Fibroblast of mammary gland (primary cell): Measurements from ENCODE around the gene KRTAP10-3.

Experiments used
- DNase-seq: peaks from one replicate; pipeline ENCODE4 v3.0.0-alpha.2; 2010; ENCODE audit warnings: low read depth
- H3K4me3 ChIP-seq: 2 replicates; pipeline ENCODE4 v1.5.1; 2011; ENCODE audit warnings: low read depth, mild to moderate bottlenecking, low read length, moderate library complexity; ENCODE audit not compliant: control insufficient read depth
- TF ChIP-seq, protein P1 (sequence below): conservative IDR thresholded peaks from 2 replicates; pipeline ENCODE4 v1.5.1; 2011; ENCODE audit warnings: low read depth, low read length, inconsistent platforms; ENCODE audit not compliant: control insufficient read depth, insufficient read depth

Gene KRTAP10-3

GRCh38 chr21:44532712-44533111 lies 25.9 kb downstream of the KRTAP10-3 start:
- DNase-seq, result no peak
- H3K4me3 ChIP-seq, result no peak overlapping the region
- TF ChIP-seq, protein P1, sequence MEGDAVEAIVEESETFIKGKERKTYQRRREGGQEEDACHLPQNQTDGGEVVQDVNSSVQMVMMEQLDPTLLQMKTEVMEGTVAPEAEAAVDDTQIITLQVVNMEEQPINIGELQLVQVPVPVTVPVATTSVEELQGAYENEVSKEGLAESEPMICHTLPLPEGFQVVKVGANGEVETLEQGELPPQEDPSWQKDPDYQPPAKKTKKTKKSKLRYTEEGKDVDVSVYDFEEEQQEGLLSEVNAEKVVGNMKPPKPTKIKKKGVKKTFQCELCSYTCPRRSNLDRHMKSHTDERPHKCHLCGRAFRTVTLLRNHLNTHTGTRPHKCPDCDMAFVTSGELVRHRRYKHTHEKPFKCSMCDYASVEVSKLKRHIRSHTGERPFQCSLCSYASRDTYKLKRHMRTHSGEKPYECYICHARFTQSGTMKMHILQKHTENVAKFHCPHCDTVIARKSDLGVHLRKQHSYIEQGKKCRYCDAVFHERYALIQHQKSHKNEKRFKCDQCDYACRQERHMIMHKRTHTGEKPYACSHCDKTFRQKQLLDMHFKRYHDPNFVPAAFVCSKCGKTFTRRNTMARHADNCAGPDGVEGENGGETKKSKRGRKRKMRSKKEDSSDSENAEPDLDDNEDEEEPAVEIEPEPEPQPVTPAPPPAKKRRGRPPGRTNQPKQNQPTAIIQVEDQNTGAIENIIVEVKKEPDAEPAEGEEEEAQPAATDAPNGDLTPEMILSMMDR, result no peak

DNA sequence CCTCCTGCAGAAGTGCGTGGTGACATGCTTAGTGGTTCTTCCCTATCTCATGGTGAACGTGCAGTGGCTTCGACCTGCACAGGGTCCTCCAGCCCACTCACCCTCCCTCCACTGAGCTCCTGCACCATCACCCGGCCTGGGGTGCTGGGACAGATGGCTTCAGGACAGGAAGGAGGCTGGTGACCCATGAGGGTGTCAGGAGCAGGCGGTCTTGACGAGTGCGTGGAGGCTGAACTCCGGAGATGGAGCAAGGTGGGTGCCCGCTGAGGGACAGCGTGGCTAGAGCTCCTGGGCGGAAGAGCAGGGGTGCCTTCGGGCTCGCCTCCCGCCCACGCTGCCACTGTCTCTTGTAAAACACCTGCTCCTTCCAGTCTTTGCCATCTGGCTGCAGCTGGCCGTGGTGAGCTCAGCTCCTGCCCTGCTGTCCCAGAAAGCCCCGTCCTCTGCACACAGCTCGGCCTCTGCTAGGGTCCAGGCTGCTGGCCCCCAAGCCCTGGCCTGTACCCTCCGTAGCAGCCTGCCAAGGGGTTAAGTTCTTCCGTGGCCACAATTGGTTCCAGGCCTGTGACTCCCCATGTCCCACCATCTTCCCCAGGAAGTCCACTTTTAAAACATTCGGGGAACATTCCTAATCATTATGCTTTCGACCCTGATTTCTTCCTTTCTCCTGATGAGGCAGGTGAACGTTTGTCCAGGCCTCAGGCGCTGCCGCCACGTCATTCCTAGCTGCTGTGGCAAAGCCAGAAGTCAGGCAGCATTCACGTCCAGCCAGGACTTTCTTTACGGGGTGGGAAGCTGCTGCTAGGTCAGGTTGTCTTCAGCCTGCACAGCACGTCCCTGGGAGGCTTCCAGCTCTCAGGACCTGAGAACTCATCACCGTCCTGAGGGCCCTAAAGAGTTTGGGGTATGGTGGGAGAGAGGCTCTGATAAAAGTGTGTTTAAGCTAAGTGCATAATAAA lies 26.7 kb downstream of the KRTAP10-3 start:
- TF ChIP-seq, protein P1, result no peak
- no peak for DNase-seq
- no peak overlapping the region for H3K4me3 ChIP-seq

DNA sequence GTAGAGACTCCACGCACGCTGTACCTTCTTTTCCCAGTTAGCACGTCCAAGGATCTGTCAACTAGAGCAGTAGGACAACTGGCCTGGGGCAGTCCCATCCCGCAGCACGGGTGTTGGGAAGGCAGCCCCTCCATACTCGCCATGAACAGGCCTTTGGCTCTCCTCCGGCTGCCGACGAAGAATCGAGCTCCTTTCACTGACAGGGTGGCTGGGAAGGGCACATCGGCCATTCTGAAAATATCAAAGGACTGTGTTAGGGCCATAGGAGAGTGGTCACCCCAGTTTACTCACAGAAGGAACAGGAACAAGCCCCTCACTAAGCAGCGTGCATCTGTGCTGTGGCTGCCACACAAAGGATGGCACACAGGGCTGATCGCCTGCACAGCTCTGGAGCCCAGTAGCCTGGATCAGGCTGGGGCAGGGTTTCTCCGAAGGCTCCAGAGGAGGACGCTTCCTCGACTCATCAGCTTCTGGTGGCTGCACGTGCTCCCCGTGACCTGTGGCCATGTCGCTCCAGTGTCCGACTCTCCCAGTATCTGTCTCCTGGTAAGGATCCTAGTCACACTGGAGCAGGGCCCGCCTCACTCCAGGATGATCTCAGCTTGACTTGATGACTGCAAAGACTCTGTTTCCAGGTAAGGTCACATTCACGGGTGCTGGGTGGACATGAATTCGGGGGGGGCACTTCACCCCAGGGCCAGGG lies 27.5 kb downstream of the KRTAP10-3 start:
- H3K4me3 ChIP-seq, result no peak overlapping the region
- no peak for DNase-seq

DNA sequence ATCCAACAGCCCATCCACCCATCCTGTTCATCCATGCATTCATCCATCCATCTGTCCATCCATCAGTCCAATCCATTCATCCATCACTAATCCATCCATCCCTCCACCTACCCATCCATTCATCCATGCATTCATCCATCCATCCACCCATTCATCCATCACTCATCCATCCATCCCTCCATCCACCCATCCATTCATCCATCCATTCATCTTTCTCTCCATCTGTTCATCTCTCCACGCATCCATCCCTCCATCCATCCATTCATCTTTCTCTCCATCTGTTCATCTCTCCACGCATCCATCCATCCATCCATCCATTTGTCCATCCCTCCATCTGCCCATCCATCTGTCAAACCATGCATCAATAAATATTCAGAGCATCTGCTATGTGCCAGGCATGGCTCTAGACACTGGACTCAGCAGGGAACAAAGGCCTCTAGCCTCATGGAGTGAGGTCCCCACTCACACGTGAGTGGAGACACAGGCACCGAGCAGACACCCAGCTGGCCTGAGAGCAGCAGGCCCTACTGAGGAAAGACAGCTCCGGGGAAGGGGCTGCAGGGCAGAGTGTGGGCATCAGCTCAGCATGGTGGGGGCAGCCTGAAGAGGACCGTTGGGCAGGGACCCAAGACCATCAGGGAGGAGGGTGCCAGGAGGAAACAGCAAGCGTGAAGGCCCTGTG lies 28.2 kb downstream of the KRTAP10-3 start:
- no peak overlapping the region for H3K4me3 ChIP-seq
- no peak for DNase-seq
- TF ChIP-seq, protein P1, result no peak

More for the DNA sequence above, 27.5 kb downstream of the KRTAP10-3 start:
- TF ChIP-seq, protein P1, result no peak

GRCh38 chr21:44529503-44530125 lies 29.0 kb downstream of the KRTAP10-3 start:
- TF ChIP-seq, protein P1, result no peak
- H3K4me3 ChIP-seq, result no peak overlapping the region
- no peak for DNase-seq

- DNase-seq, result no peak
- TF ChIP-seq, protein P1, result no peak
Observed at GRCh38 chr21:44529011-44529421, 29.6 kb downstream of the KRTAP10-3 start.

More at GRCh38 chr21:44529011-44529421, 29.6 kb downstream of the KRTAP10-3 start:
- H3K4me3 ChIP-seq, result no peak overlapping the region
